Ascending aorta (tissue), 2 donors: ENCODE data around the gene B4GALNT1. TPM values are rescaled to one million over a fixed set of nuclear protein-coding genes. Genes with fewer than 3 reads are reported as not detected.

ENCODE experiments used
- DNase-seq, 2 donors: peaks; one replicate each; pipeline ENCODE4 v3.0.0-alpha.2; 2019; ENCODE audit warnings: low spot score in 2 of 2
- H3K27ac ChIP-seq, 2 donors: fragments of 200-600 bp; sonication (generic); one replicate each; pipeline ENCODE4 v1.5.1; 2016 to 2017; ENCODE audit warnings: mild to moderate bottlenecking in 1 of 2
- H3K27me3 ChIP-seq: fragments of 200-600 bp; sonication (generic); one replicate; pipeline ENCODE4 v1.5.1; 2017
- H3K36me3 ChIP-seq, 2 donors: fragments of 200-600 bp; sonication (generic); one replicate each; pipeline ENCODE4 v1.5.1; 2016
- H3K4me1 ChIP-seq, 2 donors: fragments of 200-600 bp; sonication (generic); one replicate each; pipeline ENCODE4 v1.5.1; 2016 to 2017; ENCODE audit warnings: mild to moderate bottlenecking in 1 of 2
- H3K4me3 ChIP-seq, 2 donors: fragments of 200-600 bp; sonication (generic); one replicate each; pipeline ENCODE4 v1.5.1; 2016 to 2017; ENCODE audit warnings: mild to moderate bottlenecking in 1 of 2
- H3K9me3 ChIP-seq, 2 donors: fragments of 200-600 bp; sonication (generic); one replicate each; pipeline ENCODE4 v1.5.1; 2016
- CTCF ChIP-seq, 3 experiments: fragments of 200-600 bp in 2 of 3; fragments of 450-650 bp in 1 of 3; sonication (generic) in 2 of 3; IDR thresholded peaks; one replicate each; pipeline ENCODE4 v1.5.1; 2016 to 2019; ENCODE audit warnings: antibody characterized with exemption in 3 of 3, mild to moderate bottlenecking in 1 of 3, moderate library complexity in 1 of 3
- intact Hi-C: fragments of 100-400 bp; cut with DNase I; formaldehyde crosslinking; loops from one replicate; pipeline ENCODE4 v1.15.1; 2023
- total RNA-seq: library from RNA; depleted of rRNA; stranded (reverse); fragments of >200 nt; gene quantifications from one replicate; pipeline ENCODE4 v1.1.0, GENCODE V29; 2016

B4GALNT1 gene
- total RNA-seq, 1 donor from 2014 or later = 16.6 TPM

DNA sequence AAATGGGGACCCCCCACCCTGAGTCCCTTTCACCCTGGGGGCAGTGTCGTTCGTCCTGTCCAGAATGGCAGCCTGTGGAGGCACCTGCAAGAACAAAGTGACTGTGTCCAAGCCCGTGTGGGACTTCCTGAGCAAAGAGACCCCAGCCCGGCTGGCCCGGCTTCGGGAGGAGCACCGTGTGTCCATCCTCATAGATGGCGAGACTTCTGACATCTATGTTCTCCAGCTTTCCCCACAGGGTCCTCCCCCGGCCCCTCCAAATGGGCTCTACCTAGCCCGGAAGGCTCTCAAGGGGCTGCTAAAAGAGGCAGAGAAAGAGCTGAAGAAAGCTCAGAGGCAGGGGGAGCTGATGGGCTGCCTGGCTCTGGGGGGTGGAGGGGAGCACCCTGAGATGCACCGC is 26.2 kb downstream of the B4GALNT1 start:
- Histone ChIP-seq H3K4me3 (no peak overlapping the region), H3K9me3 (no peaks in the 10 kb centered on the region), H3K4me1 (peaks cover 0 to 29% of the 10 kb centered on the region in 2 donors), H3K36me3 (peaks cover 3 to 13% of the 10 kb centered on the region in 2 donors), H3K27me3 (no peaks in the 10 kb centered on the region), H3K27ac (no peak overlapping the region)
- intact Hi-C loops = no loop called here
- DNase-seq = no peak
- TF ChIP-seq CTCF (IDR thresholded peaks at IDR 0.05) = no peak

DNA sequence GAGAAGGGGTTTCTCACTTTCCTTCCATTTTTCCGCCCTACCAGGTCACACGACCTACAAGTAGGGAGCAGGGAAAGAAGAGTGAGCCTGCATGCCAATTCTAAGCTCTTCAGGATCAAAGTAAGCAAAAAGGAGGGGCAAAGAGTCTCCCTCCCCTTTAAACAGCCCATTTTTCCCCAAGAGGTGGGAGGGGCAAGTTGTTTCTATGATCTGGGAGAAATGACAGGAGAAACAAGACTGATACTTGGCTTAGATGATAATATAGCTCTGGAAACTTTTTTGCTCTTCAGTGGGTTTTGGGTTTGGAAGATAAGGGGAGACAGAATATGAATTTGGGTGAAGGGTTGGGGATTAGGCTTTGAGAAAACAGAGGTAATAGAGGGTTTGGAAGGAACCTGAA is 26.6 kb downstream of the B4GALNT1 start:
- Histone ChIP-seq H3K9me3 (no peaks in the 10 kb centered on the region), H3K36me3 (peaks cover 6 to 17% of the 10 kb centered on the region in 2 donors), H3K4me1 (peaks cover 0 to 28% of the 10 kb centered on the region in 2 donors), H3K27ac (peak overlapping the region in 1 of 2 donors; percentile 98), H3K4me3 (no peak overlapping the region), H3K27me3 (no peaks in the 10 kb centered on the region)
- intact Hi-C loops = no loop called here
- TF ChIP-seq CTCF (IDR thresholded peaks at IDR 0.05) = no peak
- DNase-seq = no peak

DNA sequence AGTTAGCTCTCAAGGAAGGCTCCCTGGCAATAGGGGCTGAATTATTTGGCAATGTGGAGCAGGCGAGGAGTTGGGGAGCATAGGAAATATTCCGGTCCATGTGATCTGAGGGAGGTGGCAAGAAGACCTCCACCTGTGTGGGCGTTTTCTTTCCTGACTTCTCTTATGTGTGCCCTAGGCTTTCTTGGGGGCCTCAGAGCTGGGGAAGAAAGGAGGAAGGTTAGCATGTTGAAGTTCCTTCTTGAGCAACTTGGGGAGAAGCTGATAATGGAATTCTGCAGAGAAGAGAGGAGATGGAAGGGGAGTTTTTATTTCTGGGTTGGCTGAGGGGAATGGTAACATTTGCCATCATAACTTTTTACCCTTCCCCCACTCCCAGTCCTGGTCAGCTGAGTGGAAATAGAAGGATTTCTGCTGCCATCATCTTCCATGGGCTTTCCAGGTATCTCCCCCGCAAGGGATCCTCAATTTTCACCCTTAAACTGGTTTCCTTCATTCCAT is 27.1 kb downstream of the B4GALNT1 start:
- intact Hi-C loops = no loop called here

GRCh38 chr12:57604992-57605810 is 27.8 kb downstream of the B4GALNT1 start:
- Histone ChIP-seq H3K27me3 (no peaks in the 10 kb centered on the region), H3K36me3 (peaks cover 15 to 29% of the 10 kb centered on the region in 2 donors), H3K4me3 (peak overlapping the region; percentile 81 to 87), H3K27ac (peak overlapping the region; percentile 96 to 98), H3K9me3 (no peaks in the 10 kb centered on the region), H3K4me1 (peaks cover 0 to 22% of the 10 kb centered on the region in 2 donors)
- peak in 1 of 2 donors; percentile 82 for DNase-seq
- intact Hi-C loops = no loop called here
- no peak for TF ChIP-seq CTCF (IDR thresholded peaks at IDR 0.05)

More for the DNA sequence above, 27.1 kb downstream of the B4GALNT1 start:
- Histone ChIP-seq H3K27ac (peak overlapping the region; percentile 96 to 98), H3K4me1 (peaks cover 0 to 26% of the 10 kb centered on the region in 2 donors), H3K27me3 (no peaks in the 10 kb centered on the region), H3K9me3 (no peaks in the 10 kb centered on the region), H3K36me3 (peaks cover 11 to 22% of the 10 kb centered on the region in 2 donors), H3K4me3 (peak overlapping the region; percentile 81 to 87)
- DNase-seq = no peak
- TF ChIP-seq CTCF (IDR thresholded peaks at IDR 0.05) = no peak

DNA sequence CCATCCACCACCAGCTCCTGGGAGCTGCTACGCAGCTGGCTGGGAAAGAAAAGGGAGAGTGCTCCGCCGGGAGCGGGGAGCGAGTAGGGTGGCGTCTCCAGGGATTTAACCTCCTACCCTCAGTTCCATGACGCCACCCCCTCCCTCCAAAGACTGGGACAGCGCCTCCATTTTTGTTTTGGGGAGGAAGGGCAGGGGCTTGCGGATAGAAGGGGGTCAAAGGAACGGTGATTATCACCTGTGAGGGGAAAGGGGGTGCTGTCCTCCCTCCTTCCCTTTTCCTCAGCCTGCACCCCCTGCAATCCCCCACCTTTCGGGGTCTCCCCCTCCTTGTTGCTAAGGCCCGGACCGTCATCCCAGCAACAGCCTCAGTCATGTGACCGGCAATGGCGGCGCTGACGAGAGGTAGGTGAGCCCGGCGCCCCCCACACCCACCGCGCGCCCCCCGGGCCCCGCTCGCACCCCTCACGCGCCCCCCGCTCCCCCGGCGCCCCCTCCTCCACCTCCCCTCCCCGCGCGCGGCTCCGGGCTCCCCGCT is 28.5 kb downstream of the B4GALNT1 start, which contains the start of gene DTX3:
Gene DTX3, plus strand, starts transcription at position 371 of the 538 bp plus-strand sequence. CDS start 1,694 bp downstream, outside the sequence.
- intact Hi-C loops = no loop called here
- Histone ChIP-seq H3K9me3 (no peaks in the 10 kb centered on the region), H3K27ac (peak within 1 kb of the TSS; percentile 96 to 98), H3K4me3 (peak within 1 kb of the TSS; percentile 81 to 87), H3K27me3 (no peaks in the 10 kb centered on the region), H3K36me3 (peaks cover 16 to 36% of the 10 kb centered on the region in 2 donors), H3K4me1 (peaks cover 0 to 18% of the 10 kb centered on the region in 2 donors)
- DNase-seq = no peak
- TF ChIP-seq CTCF (IDR thresholded peaks at IDR 0.05) = no peak
